Measurements from ENCODE around the gene PEPD. TPM values are rescaled to one million over a fixed set of nuclear protein-coding genes. Genes with fewer than 3 reads are reported as not detected.

Gene PEPD
- total RNA-seq, 1 experiment from 2014 or later, result 18.3 TPM

- intact Hi-C loops (cut with micrococcal nuclease), result no loop called here
- Mint-ChIP-seq H3K27me3 (ENCODE audit: insufficient read depth, unreplicated experiment) (no peaks in the 10 kb centered on the region), H3K4me1 (ENCODE audit: insufficient read depth, unreplicated experiment) (peaks cover 15% of the 10 kb centered on the region), H3K4me3 (ENCODE audit: unreplicated experiment) (no peak overlapping the region), H3K9me3 (ENCODE audit: unreplicated experiment) (no peaks in the 10 kb centered on the region), H3K36me3 (ENCODE audit: insufficient read depth, unreplicated experiment) (no peaks in the 10 kb centered on the region), H3K27ac (ENCODE audit: low read depth, unreplicated experiment) (no peak overlapping the region)
- TF ChIP-seq, protein P1, sequence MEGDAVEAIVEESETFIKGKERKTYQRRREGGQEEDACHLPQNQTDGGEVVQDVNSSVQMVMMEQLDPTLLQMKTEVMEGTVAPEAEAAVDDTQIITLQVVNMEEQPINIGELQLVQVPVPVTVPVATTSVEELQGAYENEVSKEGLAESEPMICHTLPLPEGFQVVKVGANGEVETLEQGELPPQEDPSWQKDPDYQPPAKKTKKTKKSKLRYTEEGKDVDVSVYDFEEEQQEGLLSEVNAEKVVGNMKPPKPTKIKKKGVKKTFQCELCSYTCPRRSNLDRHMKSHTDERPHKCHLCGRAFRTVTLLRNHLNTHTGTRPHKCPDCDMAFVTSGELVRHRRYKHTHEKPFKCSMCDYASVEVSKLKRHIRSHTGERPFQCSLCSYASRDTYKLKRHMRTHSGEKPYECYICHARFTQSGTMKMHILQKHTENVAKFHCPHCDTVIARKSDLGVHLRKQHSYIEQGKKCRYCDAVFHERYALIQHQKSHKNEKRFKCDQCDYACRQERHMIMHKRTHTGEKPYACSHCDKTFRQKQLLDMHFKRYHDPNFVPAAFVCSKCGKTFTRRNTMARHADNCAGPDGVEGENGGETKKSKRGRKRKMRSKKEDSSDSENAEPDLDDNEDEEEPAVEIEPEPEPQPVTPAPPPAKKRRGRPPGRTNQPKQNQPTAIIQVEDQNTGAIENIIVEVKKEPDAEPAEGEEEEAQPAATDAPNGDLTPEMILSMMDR (IDR thresholded peaks at IDR 0.05; ENCODE audit: unreplicated experiment), result no peak
- no TSS peak for BruUV-seq (replicated peaks)
- no peak for DNase-seq (ENCODE audit: unreplicated experiment)
- POLR2A ChIA-PET, result interaction anchor here (0.9 to 1.0 kb wide), 2 partner anchors 96 to 106 kb away, joined by 3 read pairs; partner anchors contain the start of gene CEBPA
- CTCF ChIA-PET, result interaction anchor here (0.7 to 28.9 kb wide), 8 partner anchors 8 to 699 kb away, joined by 3 to 530 read pairs (median 6); partner anchors contain the start of gene CEBPA
Observed at GRCh38 chr19:33398361-33399060, 123.1 kb downstream of the PEPD start.

- Mint-ChIP-seq H3K36me3 (ENCODE audit: insufficient read depth, unreplicated experiment) (no peaks in the 10 kb centered on the region), H3K4me1 (ENCODE audit: insufficient read depth, unreplicated experiment) (peaks cover 17% of the 10 kb centered on the region), H3K27ac (ENCODE audit: low read depth, unreplicated experiment) (no peak overlapping the region), H3K27me3 (ENCODE audit: insufficient read depth, unreplicated experiment) (no peaks in the 10 kb centered on the region), H3K9me3 (ENCODE audit: unreplicated experiment) (no peaks in the 10 kb centered on the region), H3K4me3 (ENCODE audit: unreplicated experiment) (no peak overlapping the region)
- ChIA-PET CTCF (interaction anchor here (0.8 to 28.9 kb wide), 7 partner anchors 9 to 699 kb away, joined by 3 to 530 read pairs (median 5); partner anchors contain the start of gene CEBPA), POLR2A (interaction anchor here (0.9 kb wide), 1 partner anchor 106 kb away, joined by 3 read pairs; no protein-coding TSS in a partner anchor)
- no peak for DNase-seq (ENCODE audit: unreplicated experiment)
- TF ChIP-seq, protein P1 (IDR thresholded peaks at IDR 0.05; ENCODE audit: unreplicated experiment), result no peak
- intact Hi-C loops (cut with micrococcal nuclease), result no loop called here
- no TSS peak for BruUV-seq (replicated peaks)
Observed at GRCh38 chr19:33397536-33398360, 123.8 kb downstream of the PEPD start.

GRCh38 chr19:33396701-33397535, 124.7 kb downstream of the PEPD start:
- no TSS peak for BruUV-seq (replicated peaks)
- Mint-ChIP-seq H3K27me3 (ENCODE audit: insufficient read depth, unreplicated experiment) (no peaks in the 10 kb centered on the region), H3K9me3 (ENCODE audit: unreplicated experiment) (no peaks in the 10 kb centered on the region), H3K4me3 (ENCODE audit: unreplicated experiment) (no peak overlapping the region), H3K36me3 (ENCODE audit: insufficient read depth, unreplicated experiment) (no peaks in the 10 kb centered on the region), H3K27ac (ENCODE audit: low read depth, unreplicated experiment) (no peak overlapping the region), H3K4me1 (ENCODE audit: insufficient read depth, unreplicated experiment) (peaks cover 17% of the 10 kb centered on the region)
- no peak for DNase-seq (ENCODE audit: unreplicated experiment)
- intact Hi-C loops (cut with micrococcal nuclease), result no loop called here
- TF ChIP-seq, protein P1 (IDR thresholded peaks at IDR 0.05; ENCODE audit: unreplicated experiment), result no peak
- ChIA-PET CTCF (interaction anchor here (0.6 to 28.9 kb wide), 8 partner anchors 9 to 1670 kb away, joined by 3 to 530 read pairs (median 4); no protein-coding TSS in a partner anchor), POLR2A (no interaction called here)

All from MCF 10A (cell line).